ENCODE results near the gene SLC1A7. TPM values are rescaled to one million over a fixed set of nuclear protein-coding genes. Genes with fewer than 3 reads are reported as not detected.
A peak's percentile ranks its signal among the peaks of the same experiment; 100 is the strongest.

SLC1A7 gene
- total and polyA plus RNA-seq, 2 of the 13 experiments (the other 11 are each of a cell fraction or from before 2014, with no cell fraction given), result 0.04 to 2.0 TPM

DNA sequence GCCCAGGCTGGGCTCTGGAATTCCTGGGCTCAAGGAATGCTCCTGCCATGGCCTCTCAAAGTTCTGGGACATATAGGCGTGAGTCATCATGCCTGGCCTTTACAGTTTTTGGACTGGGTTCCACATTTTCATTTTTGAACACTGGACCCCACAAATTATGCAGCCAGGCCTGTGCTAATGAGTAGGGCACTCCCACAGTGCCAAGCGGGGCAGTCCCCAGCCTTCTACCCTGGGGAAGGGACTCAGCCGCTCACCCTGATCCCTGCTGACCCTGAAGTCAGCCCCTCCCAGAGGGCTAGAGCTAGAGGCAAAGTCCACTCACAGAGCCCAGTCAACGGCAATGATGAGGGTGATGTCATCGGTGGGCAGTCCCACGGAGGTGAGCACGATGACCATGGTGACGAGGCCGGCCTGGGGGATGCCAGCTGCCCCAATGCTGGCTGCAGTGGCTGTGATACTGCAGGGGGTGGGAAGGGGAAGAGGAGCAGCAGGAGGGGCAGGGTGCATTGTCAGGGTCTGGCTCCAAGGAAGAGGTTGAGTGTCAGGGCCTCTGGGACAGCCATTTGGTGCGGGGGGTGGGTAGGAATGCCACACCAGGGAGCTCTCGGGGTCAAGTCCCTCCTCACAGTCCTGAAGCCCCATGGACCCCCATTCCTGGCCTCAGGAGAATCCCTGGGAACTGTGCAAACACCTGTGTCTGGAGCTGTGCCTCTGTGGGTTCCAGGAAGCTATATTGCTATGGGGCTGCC lies 52.8 kb downstream of the SLC1A7 start (continued):
- TF ChIP-seq, protein P1, sequence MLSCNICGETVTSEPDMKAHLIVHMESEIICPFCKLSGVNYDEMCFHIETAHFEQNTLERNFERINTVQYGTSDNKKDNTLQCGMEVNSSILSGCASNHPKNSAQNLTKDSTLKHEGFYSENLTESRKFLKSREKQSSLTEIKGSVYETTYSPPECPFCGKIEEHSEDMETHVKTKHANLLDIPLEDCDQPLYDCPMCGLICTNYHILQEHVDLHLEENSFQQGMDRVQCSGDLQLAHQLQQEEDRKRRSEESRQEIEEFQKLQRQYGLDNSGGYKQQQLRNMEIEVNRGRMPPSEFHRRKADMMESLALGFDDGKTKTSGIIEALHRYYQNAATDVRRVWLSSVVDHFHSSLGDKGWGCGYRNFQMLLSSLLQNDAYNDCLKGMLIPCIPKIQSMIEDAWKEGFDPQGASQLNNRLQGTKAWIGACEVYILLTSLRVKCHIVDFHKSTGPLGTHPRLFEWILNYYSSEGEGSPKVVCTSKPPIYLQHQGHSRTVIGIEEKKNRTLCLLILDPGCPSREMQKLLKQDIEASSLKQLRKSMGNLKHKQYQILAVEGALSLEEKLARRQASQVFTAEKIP (CRISPR knock-in tag; IDR thresholded peaks at IDR 0.05; ENCODE audit: borderline replicate concordance), result no peak
- TF ChIP-seq HHEX (CRISPR knock-in tag; IDR thresholded peaks at IDR 0.05) (peak; percentile 35; the same call in 1 of the 2 replicates), MIER3 (CRISPR knock-in tag; IDR thresholded peaks at IDR 0.05; ENCODE audit: borderline replicate concordance) (peak; percentile 79; the same call in 1 of the 2 replicates), GATAD2A (CRISPR knock-in tag; IDR thresholded peaks at IDR 0.05) (peak; percentile 89), RBFOX2 (IDR thresholded peaks at IDR 0.05; ENCODE audit: low read depth, low read length) (no peak; the same call in 1 of the 2 replicates), AKAP8 (CRISPR knock-in tag; IDR thresholded peaks at IDR 0.05) (0 out of 2 replicates have a peak, but pooled peaks have one; percentile 15), HOXA3 (CRISPR knock-in tag; IDR thresholded peaks at IDR 0.05) (peak; percentile 83), IRF2 (CRISPR knock-in tag; IDR thresholded peaks at IDR 0.05) (peak; percentile 82), ZNF781 (CRISPR knock-in tag; IDR thresholded peaks at IDR 0.05; ENCODE audit: borderline replicate concordance, not compliant biosample characterization) (no peak), HNRNPUL1 (IDR thresholded peaks at IDR 0.05; ENCODE audit: low read depth, low read length) (no peak), MYNN (CRISPR knock-in tag; IDR thresholded peaks at IDR 0.05; ENCODE audit: low read depth) (peak; percentile 69; the same call in 1 of the 2 replicates), ATF7 (IDR thresholded peaks at IDR 0.05) (peak; percentile 97), ATF7 (CRISPR knock-in tag; IDR thresholded peaks at IDR 0.05) (peak; percentile 99), IKZF1 (IDR thresholded peaks at IDR 0.05) (no peak), TMF1 (CRISPR knock-in tag; IDR thresholded peaks at IDR 0.05; ENCODE audit: low read depth) (no peak)
- TF ChIP-seq, protein P2, sequence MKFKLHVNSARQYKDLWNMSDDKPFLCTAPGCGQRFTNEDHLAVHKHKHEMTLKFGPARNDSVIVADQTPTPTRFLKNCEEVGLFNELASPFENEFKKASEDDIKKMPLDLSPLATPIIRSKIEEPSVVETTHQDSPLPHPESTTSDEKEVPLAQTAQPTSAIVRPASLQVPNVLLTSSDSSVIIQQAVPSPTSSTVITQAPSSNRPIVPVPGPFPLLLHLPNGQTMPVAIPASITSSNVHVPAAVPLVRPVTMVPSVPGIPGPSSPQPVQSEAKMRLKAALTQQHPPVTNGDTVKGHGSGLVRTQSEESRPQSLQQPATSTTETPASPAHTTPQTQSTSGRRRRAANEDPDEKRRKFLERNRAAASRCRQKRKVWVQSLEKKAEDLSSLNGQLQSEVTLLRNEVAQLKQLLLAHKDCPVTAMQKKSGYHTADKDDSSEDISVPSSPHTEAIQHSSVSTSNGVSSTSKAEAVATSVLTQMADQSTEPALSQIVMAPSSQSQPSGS (CRISPR knock-in tag; IDR thresholded peaks at IDR 0.05), result peak; percentile 99
- TF ChIP-seq, protein P3, sequence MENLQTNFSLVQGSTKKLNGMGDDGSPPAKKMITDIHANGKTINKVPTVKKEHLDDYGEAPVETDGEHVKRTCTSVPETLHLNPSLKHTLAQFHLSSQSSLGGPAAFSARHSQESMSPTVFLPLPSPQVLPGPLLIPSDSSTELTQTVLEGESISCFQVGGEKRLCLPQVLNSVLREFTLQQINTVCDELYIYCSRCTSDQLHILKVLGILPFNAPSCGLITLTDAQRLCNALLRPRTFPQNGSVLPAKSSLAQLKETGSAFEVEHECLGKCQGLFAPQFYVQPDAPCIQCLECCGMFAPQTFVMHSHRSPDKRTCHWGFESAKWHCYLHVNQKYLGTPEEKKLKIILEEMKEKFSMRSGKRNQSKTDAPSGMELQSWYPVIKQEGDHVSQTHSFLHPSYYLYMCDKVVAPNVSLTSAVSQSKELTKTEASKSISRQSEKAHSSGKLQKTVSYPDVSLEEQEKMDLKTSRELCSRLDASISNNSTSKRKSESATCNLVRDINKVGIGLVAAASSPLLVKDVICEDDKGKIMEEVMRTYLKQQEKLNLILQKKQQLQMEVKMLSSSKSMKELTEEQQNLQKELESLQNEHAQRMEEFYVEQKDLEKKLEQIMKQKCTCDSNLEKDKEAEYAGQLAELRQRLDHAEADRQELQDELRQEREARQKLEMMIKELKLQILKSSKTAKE (CRISPR knock-in tag; IDR thresholded peaks at IDR 0.05; ENCODE audit: borderline replicate concordance), result peak; percentile 70; the same call in 1 of the 2 replicates
- TF ChIP-seq, protein P4, sequence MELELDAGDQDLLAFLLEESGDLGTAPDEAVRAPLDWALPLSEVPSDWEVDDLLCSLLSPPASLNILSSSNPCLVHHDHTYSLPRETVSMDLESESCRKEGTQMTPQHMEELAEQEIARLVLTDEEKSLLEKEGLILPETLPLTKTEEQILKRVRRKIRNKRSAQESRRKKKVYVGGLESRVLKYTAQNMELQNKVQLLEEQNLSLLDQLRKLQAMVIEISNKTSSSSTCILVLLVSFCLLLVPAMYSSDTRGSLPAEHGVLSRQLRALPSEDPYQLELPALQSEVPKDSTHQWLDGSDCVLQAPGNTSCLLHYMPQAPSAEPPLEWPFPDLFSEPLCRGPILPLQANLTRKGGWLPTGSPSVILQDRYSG (CRISPR knock-in tag; IDR thresholded peaks at IDR 0.05), result 0 out of 2 replicates have a peak, but pooled peaks have one; percentile 38
- TF ChIP-seq, protein P5, sequence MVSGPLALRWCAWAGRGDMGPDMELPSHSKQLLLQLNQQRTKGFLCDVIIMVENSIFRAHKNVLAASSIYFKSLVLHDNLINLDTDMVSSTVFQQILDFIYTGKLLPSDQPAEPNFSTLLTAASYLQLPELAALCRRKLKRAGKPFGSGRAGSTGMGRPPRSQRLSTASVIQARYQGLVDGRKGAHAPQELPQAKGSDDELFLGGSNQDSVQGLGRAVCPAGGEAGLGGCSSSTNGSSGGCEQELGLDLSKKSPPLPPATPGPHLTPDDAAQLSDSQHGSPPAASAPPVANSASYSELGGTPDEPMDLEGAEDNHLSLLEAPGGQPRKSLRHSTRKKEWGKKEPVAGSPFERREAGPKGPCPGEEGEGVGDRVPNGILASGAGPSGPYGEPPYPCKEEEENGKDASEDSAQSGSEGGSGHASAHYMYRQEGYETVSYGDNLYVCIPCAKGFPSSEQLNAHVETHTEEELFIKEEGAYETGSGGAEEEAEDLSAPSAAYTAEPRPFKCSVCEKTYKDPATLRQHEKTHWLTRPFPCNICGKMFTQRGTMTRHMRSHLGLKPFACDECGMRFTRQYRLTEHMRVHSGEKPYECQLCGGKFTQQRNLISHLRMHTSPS (CRISPR knock-in tag; IDR thresholded peaks at IDR 0.05; ENCODE audit: low read depth), result peak; percentile 92
- TF ChIP-seq, protein P6, sequence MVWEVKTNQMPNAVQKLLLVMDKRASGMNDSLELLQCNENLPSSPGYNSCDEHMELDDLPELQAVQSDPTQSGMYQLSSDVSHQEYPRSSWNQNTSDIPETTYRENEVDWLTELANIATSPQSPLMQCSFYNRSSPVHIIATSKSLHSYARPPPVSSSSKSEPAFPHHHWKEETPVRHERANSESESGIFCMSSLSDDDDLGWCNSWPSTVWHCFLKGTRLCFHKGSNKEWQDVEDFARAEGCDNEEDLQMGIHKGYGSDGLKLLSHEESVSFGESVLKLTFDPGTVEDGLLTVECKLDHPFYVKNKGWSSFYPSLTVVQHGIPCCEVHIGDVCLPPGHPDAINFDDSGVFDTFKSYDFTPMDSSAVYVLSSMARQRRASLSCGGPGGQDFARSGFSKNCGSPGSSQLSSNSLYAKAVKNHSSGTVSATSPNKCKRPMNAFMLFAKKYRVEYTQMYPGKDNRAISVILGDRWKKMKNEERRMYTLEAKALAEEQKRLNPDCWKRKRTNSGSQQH (CRISPR knock-in tag; IDR thresholded peaks at IDR 0.05; ENCODE audit: low read depth), result 0 out of 2 replicates have a peak, but pooled peaks have one; percentile 63

Measured in HepG2 (cell line).